CD14-positive monocyte (primary cell): ENCODE data around the gene HSD17B3. TPM values are rescaled to one million over a fixed set of nuclear protein-coding genes. Genes with fewer than 3 reads are reported as not detected.
A peak's percentile ranks its signal among the peaks of the same experiment; 100 is the strongest.

Experiments used
- DNase-seq, 3 donors: peaks; one replicate each; pipeline ENCODE4 v3.0.0-alpha.2; 2011 to 2022
- H2AFZ ChIP-seq: 2 replicates; pipeline ENCODE4 v1.6.0; 2012; ENCODE audit warnings: mild to moderate bottlenecking, low read depth, low read length, inconsistent platforms; ENCODE audit not compliant: insufficient read depth, poor library complexity, severe bottlenecking
- H3K27ac ChIP-seq, 2 donors: 1 replicate in 1 of 2; 2 replicates in 1 of 2; pipeline ENCODE4 v1.5.1; 2012 to 2013; ENCODE audit warnings: low read length in 2 of 2, control low read depth in 1 of 2, inconsistent platforms in 1 of 2, low read depth in 1 of 2, mild to moderate bottlenecking in 1 of 2
- H3K27me3 ChIP-seq, 2 donors: one replicate each; pipeline versions ENCODE4 v1.6.0 to v1.6.1; 2011 to 2013; ENCODE audit warnings: low read length in 2 of 2; ENCODE audit not compliant: control insufficient read depth in 2 of 2, insufficient read depth in 2 of 2
- H3K36me3 ChIP-seq, 2 donors: replicated peaks in 1 of 2; 1 replicate in 1 of 2; 2 replicates in 1 of 2; pipeline versions ENCODE4 v1.5.1 to v1.6.1; 2012 to 2013; ENCODE audit warnings: low read length in 2 of 2, control low read depth in 1 of 2, inconsistent platforms in 1 of 2, mild to moderate bottlenecking in 1 of 2; ENCODE audit not compliant: insufficient read depth in 2 of 2, control insufficient read depth in 1 of 2
- H3K4me1 ChIP-seq, 2 donors: 1 replicate in 1 of 2; 2 replicates in 1 of 2; pipeline versions ENCODE4 v1.5.1 to v1.6.1; 2012 to 2013; ENCODE audit warnings: low read length in 2 of 2, control low read depth in 1 of 2, inconsistent platforms in 1 of 2, mild to moderate bottlenecking in 1 of 2, moderate library complexity in 1 of 2; ENCODE audit not compliant: insufficient read depth in 2 of 2, control insufficient read depth in 1 of 2
- H3K4me2 ChIP-seq: replicated peaks from 2 replicates; pipeline ENCODE3; 2012; ENCODE audit warnings: low read length, moderate library complexity, mild to moderate bottlenecking; ENCODE audit not compliant: poor library complexity, severe bottlenecking; ENCODE audit errors: extremely low read depth
- H3K4me3 ChIP-seq, 3 experiments: fragments of 200-600 bp in 1 of 3; sonication (generic) in 1 of 3; replicated peaks in 1 of 3; 1 replicate in 2 of 3; 2 replicates in 1 of 3; pipeline ENCODE4 v1.5.1; 2011 to 2013; ENCODE audit warnings: low read length in 3 of 3, mild to moderate bottlenecking in 3 of 3, control low read depth in 2 of 3, low read depth in 2 of 3, inconsistent platforms in 1 of 3, moderate library complexity in 1 of 3
- H3K79me2 ChIP-seq: 2 replicates; pipeline ENCODE4 v1.6.0; 2012; ENCODE audit warnings: mild to moderate bottlenecking, control low read depth, inconsistent platforms, low read length, moderate library complexity; ENCODE audit not compliant: insufficient read depth
- H3K9ac ChIP-seq: 2 replicates; pipeline ENCODE4 v1.6.0; 2017; ENCODE audit warnings: low read length, mild to moderate bottlenecking; ENCODE audit not compliant: insufficient read depth, poor library complexity, severe bottlenecking
- H3K9me3 ChIP-seq, 2 donors: replicated peaks in 1 of 2; 1 replicate in 1 of 2; 2 replicates in 1 of 2; pipeline versions ENCODE4 v1.5.1 to v1.6.1; 2012 to 2013; ENCODE audit warnings: low read length in 2 of 2, control low read depth in 1 of 2; ENCODE audit not compliant: control insufficient read depth in 1 of 2, insufficient read depth in 1 of 2
- H4K20me1 ChIP-seq: 2 replicates; pipeline ENCODE4 v1.6.0; 2012; ENCODE audit warnings: mild to moderate bottlenecking, low read length, control low read depth, moderate library complexity; ENCODE audit not compliant: insufficient read depth
- H3K27ac Mint-ChIP-seq, 7 donors: one replicate each; pipeline ENCODE4 v1.8.0; 2020; ENCODE audit warnings: mild to moderate bottlenecking in 7 of 7, mixed read lengths in 7 of 7, moderate library complexity in 6 of 7, inconsistent platforms in 2 of 7
- H3K27me3 Mint-ChIP-seq, 3 donors: one replicate each; pipeline ENCODE4 v1.8.0; 2021 to 2022; ENCODE audit warnings: low read depth in 3 of 3, mild to moderate bottlenecking in 3 of 3, mixed read lengths in 3 of 3, moderate library complexity in 3 of 3, inconsistent platforms in 1 of 3
- H3K36me3 Mint-ChIP-seq, 2 donors: one replicate each; pipeline ENCODE4 v1.8.0; 2020; ENCODE audit warnings: mixed read lengths in 2 of 2, inconsistent platforms in 1 of 2, mild to moderate bottlenecking in 1 of 2
- H3K4me1 Mint-ChIP-seq: one replicate; pipeline ENCODE4 v1.8.0; 2020; ENCODE audit warnings: mild to moderate bottlenecking, mixed read lengths
- H3K4me3 Mint-ChIP-seq, 2 donors: one replicate each; pipeline ENCODE4 v1.8.0; 2020; ENCODE audit warnings: mild to moderate bottlenecking in 2 of 2, mixed read lengths in 2 of 2, moderate library complexity in 1 of 2
- H3K9me3 Mint-ChIP-seq, 7 donors: one replicate each; pipeline ENCODE4 v1.8.0; 2020 to 2022; ENCODE audit warnings: mixed read lengths in 7 of 7, mild to moderate bottlenecking in 6 of 7, moderate library complexity in 6 of 7, inconsistent platforms in 2 of 7
- CTCF ChIP-seq: fragments of 200-600 bp; IDR thresholded peaks from one replicate; pipeline ENCODE4 v1.8.0; 2022; ENCODE audit warnings: antibody characterized with exemption, mild to moderate bottlenecking
- WGBS: methylation state at CpG from one replicate; pipeline ENCODE4 v1.1.5; 2013; ENCODE audit warnings: missing lambda C conversion rate; ENCODE audit not compliant: insufficient coverage; 5-methylcytosine and 5-hydroxymethylcytosine counted together
- intact Hi-C, 2 donors: fragments of 100-400 bp; cut with micrococcal nuclease; formaldehyde crosslinking; loops; one replicate each; pipeline versions ENCODE4 v1.15.0 to v1.15.1; 2023
- polyA plus RNA-seq, 3 donors: library from polyadenylated mRNA; depleted of rRNA in 1 of 3; unstranded in 2 of 3; stranded (reverse) in 1 of 3; fragments of 300-500 nt in 2 of 3; fragments of >200 nt in 1 of 3; fragmentation: Illumina TruSeq in 2 of 3; gene quantifications; 1 replicate in 2 of 3; 2 replicates in 1 of 3; pipeline ENCODE4 v1.2.3, GENCODE V29; 2012 to 2021

Gene HSD17B3
- polyA plus RNA-seq, 3 donors: 0.09 TPM; not detected in 2

GRCh38 chr9:96243778-96244177 is 58.2 kb downstream of the HSD17B3 start:
- TF ChIP-seq CTCF: no peak
- H3K27ac Mint-ChIP-seq: no peak overlapping the region

GRCh38 chr9:96242811-96243210 is 59.2 kb downstream of the HSD17B3 start:
- H3K27me3 ChIP-seq: no peaks in the 10 kb centered on the region
- H3K9ac ChIP-seq: no peak overlapping the region
- H3K4me2 ChIP-seq: no peak overlapping the region
- H4K20me1 ChIP-seq: no peaks in the 10 kb centered on the region
- H3K9me3 ChIP-seq: no peaks in the 10 kb centered on the region
- H2AFZ ChIP-seq: no peak overlapping the region
- H3K27ac Mint-ChIP-seq: no peak overlapping the region
- H3K27ac ChIP-seq: no peak overlapping the region
- H3K9me3 Mint-ChIP-seq: peaks cover 0 to 3% (median 2%) of the 10 kb centered on the region in 7 donors
- 100% methylated on average over 1 of the region's 4 CpGs for WGBS
- intact Hi-C loops: no loop called here
- peaks cover 11 to 28% (median 12%) of the 10 kb centered on the region in 3 donors for H3K27me3 Mint-ChIP-seq
- H3K79me2 ChIP-seq: no peaks in the 10 kb centered on the region
- H3K4me3 Mint-ChIP-seq: no peak overlapping the region
- no peak for TF ChIP-seq CTCF
- no peaks in the 10 kb centered on the region for H3K36me3 Mint-ChIP-seq
- no peak for DNase-seq
- H3K4me1 ChIP-seq: no peaks in the 10 kb centered on the region
- H3K4me1 Mint-ChIP-seq: no peaks in the 10 kb centered on the region
- no peak overlapping the region for H3K4me3 ChIP-seq
- no peaks in the 10 kb centered on the region for H3K36me3 ChIP-seq

More at GRCh38 chr9:96243778-96244177, 58.2 kb downstream of the HSD17B3 start:
- Histone ChIP-seq H3K27ac (no peak overlapping the region), H3K4me3 (no peak overlapping the region), H3K9me3 (no peaks in the 10 kb centered on the region), H2AFZ (no peak overlapping the region), H4K20me1 (no peaks in the 10 kb centered on the region), H3K4me2 (no peak overlapping the region), H3K36me3 (no peaks in the 10 kb centered on the region), H3K9ac (no peak overlapping the region), H3K4me1 (no peaks in the 10 kb centered on the region), H3K79me2 (no peaks in the 10 kb centered on the region), H3K27me3 (no peaks in the 10 kb centered on the region)
- no peak for DNase-seq
- H3K4me1 Mint-ChIP-seq: no peaks in the 10 kb centered on the region
- H3K27me3 Mint-ChIP-seq: peaks cover 12 to 26% (median 13%) of the 10 kb centered on the region in 3 donors
- 87% methylated on average over 3 of the region's 6 CpGs for WGBS
- no peaks in the 10 kb centered on the region for H3K36me3 Mint-ChIP-seq
- intact Hi-C loops: no loop called here
- H3K9me3 Mint-ChIP-seq: peaks cover 0 to 3% (median 0%) of the 10 kb centered on the region in 7 donors
- peak overlapping the region in 1 of 2 donors; percentile 33 for H3K4me3 Mint-ChIP-seq
